IMR-90 (cell line): ENCODE measurements around the gene AHCYL2. TPM values are rescaled to one million over a fixed set of nuclear protein-coding genes. Genes with fewer than 3 reads are reported as not detected.
"Not testable (repeated sequence)": the region's sequence is repeated elsewhere in the genome, so short reads cannot be mapped to it uniquely, and the experiment has no call there.

ENCODE experiments used
- ATAC-seq: fragments of 200-7000 bp; cut with Tn5 transposase; 2 replicates; pipeline ENCODE4 v1.9.1; 2020; ENCODE audit warnings: low read depth, mild to moderate bottlenecking, moderate library complexity
- BruUV-seq: library from RNA; stranded (reverse); fragments of 400-500 nt; replicated peaks from 2 replicates; lab custom pipeline; 2021; lab: Mats Ljungman, UMichigan
- CTCF ChIA-PET: fragments of 300-600 bp; formaldehyde crosslinking; extraction: SDS; loops from one replicate; lab custom pipeline; 2021; ENCODE audit warnings: antibody characterized with exemption; lab: Yijun Ruan, JAX
- POLR2A ChIA-PET: fragments of 300-600 bp; sonication (Branson Sonifier 250); formaldehyde crosslinking; loops from one replicate; lab custom pipeline; 2022; ENCODE audit warnings: antibody characterized with exemption; ENCODE audit not compliant: unreplicated experiment; lab: Charles Lee
- DNase-seq: peaks from one replicate; pipeline ENCODE4 v3.0.0; 2013
- H2AFZ ChIP-seq: replicated peaks from 2 replicates; pipeline ENCODE3; 2013; ENCODE audit warnings: low read length, mild to moderate bottlenecking; ENCODE audit not compliant: poor library complexity
- H2AK5ac ChIP-seq: 2 replicates; pipeline ENCODE4 v1.6.1; 2013; ENCODE audit warnings: low read depth, low read length, inconsistent platforms
- H2AK9ac ChIP-seq: replicated peaks from 2 replicates; pipeline ENCODE3; 2013; ENCODE audit warnings: mild to moderate bottlenecking, low read depth, low read length, moderate library complexity; ENCODE audit not compliant: poor library complexity
- H2BK120ac ChIP-seq: 2 replicates; pipeline ENCODE4 v1.6.1; 2013; ENCODE audit warnings: low read depth, low read length, inconsistent platforms
- H2BK15ac ChIP-seq: 3 replicates; pipeline ENCODE4 v1.6.1; 2013; ENCODE audit warnings: low read depth, low read length, inconsistent platforms
- H2BK20ac ChIP-seq: 2 replicates; pipeline ENCODE4 v1.6.1; 2013; ENCODE audit warnings: low read depth, mild to moderate bottlenecking, inconsistent platforms, low read length, moderate library complexity
- H2BK5ac ChIP-seq: 2 replicates; pipeline ENCODE4 v1.6.1; 2013; ENCODE audit warnings: mild to moderate bottlenecking, low read depth, low read length, inconsistent platforms; ENCODE audit not compliant: poor library complexity, severe bottlenecking
- H3K14ac ChIP-seq: replicated peaks from 2 replicates; pipeline ENCODE4 v1.6.1; 2013; ENCODE audit warnings: low read depth, low read length, inconsistent platforms
- H3K18ac ChIP-seq: 2 replicates; pipeline ENCODE4 v1.6.1; 2013; ENCODE audit warnings: low read depth, low read length, control low read depth
- H3K23ac ChIP-seq: 2 replicates; pipeline ENCODE4 v1.6.1; 2013; ENCODE audit warnings: low read depth, low read length, inconsistent platforms
- H3K27ac ChIP-seq: 2 replicates; pipeline ENCODE4 v1.5.1; 2013; ENCODE audit warnings: mild to moderate bottlenecking, control low read depth, low read length; ENCODE audit not compliant: insufficient read depth
- H3K27me3 ChIP-seq: 2 replicates; pipeline ENCODE4 v1.6.1; 2013; ENCODE audit warnings: low read length; ENCODE audit not compliant: control insufficient read depth, insufficient read depth
- H3K36me3 ChIP-seq: 2 replicates; pipeline ENCODE4 v1.6.1; 2013; ENCODE audit warnings: low read length, mixed read lengths; ENCODE audit not compliant: control insufficient read depth, insufficient read depth
- H3K4ac ChIP-seq: 2 replicates; pipeline ENCODE4 v1.6.1; 2013; ENCODE audit warnings: low read depth, low read length, inconsistent platforms
- H3K4me1 ChIP-seq: 2 replicates; pipeline ENCODE4 v1.6.1; 2013; ENCODE audit warnings: low read length, mixed read lengths; ENCODE audit not compliant: control insufficient read depth, insufficient read depth
- H3K4me2 ChIP-seq: 2 replicates; pipeline ENCODE4 v1.6.1; 2013; ENCODE audit warnings: low read depth, mild to moderate bottlenecking, control low read depth, low read length, moderate library complexity
- H3K4me3 ChIP-seq: 2 replicates; pipeline ENCODE4 v1.5.1; 2013; ENCODE audit warnings: low read depth, mild to moderate bottlenecking, control low read depth, low read length, moderate library complexity; ENCODE audit not compliant: insufficient read depth
- H3K56ac ChIP-seq: 2 replicates; pipeline ENCODE4 v1.6.1; 2013; ENCODE audit warnings: low read length, inconsistent platforms; ENCODE audit not compliant: insufficient read depth; ENCODE audit errors: extremely low read depth
- H3K79me1 ChIP-seq, 2 experiments: 2 replicates each; pipeline ENCODE4 v1.6.1; 2013; ENCODE audit warnings: low read length in 2 of 2, inconsistent platforms in 1 of 2, low read depth in 1 of 2
- H3K9ac ChIP-seq: 2 replicates; pipeline ENCODE4 v1.6.1; 2013; ENCODE audit warnings: low read depth, low read length, control low read depth
- H3K9me1 ChIP-seq: 2 replicates; pipeline ENCODE4 v1.6.1; 2013; ENCODE audit warnings: low read length, inconsistent platforms; ENCODE audit not compliant: insufficient read depth
- H3K9me3 ChIP-seq: 2 replicates; pipeline ENCODE4 v1.6.1; 2013; ENCODE audit warnings: low read length; ENCODE audit not compliant: control insufficient read depth, insufficient read depth
- H4K20me1 ChIP-seq: 2 replicates; pipeline ENCODE4 v1.6.1; 2013; ENCODE audit warnings: low read length, inconsistent platforms; ENCODE audit not compliant: insufficient read depth
- H4K5ac ChIP-seq: 2 replicates; pipeline ENCODE4 v1.6.1; 2013; ENCODE audit warnings: mild to moderate bottlenecking, low read depth, low read length, control low read depth
- H4K8ac ChIP-seq, 2 experiments: 2 replicates each; pipeline ENCODE4 v1.6.1; 2013; ENCODE audit warnings: low read depth in 2 of 2, low read length in 2 of 2, control low read depth in 1 of 2, inconsistent platforms in 1 of 2
- H4K91ac ChIP-seq: 2 replicates; pipeline ENCODE4 v1.6.1; 2013; ENCODE audit warnings: low read depth, low read length, inconsistent platforms; ENCODE audit not compliant: insufficient read depth
- ELK1 ChIP-seq: fragments of 150-350 bp; IDR thresholded peaks from 2 replicates; pipeline ENCODE4 v1.6.1; 2016; ENCODE audit warnings: low read depth, mild to moderate bottlenecking, low read length, moderate library complexity, borderline replicate concordance
- FOS ChIP-seq: fragments of 150-350 bp; IDR thresholded peaks from 2 replicates; pipeline ENCODE4 v1.6.1; 2016; ENCODE audit warnings: low read depth, low read length
- MAFK ChIP-seq: IDR thresholded peaks from 2 replicates; pipeline ENCODE4 v1.6.1; 2012; ENCODE audit warnings: low read depth, low read length, improper control_type of control experiment
- MXI1 ChIP-seq: IDR thresholded peaks from 2 replicates; pipeline ENCODE4 v1.6.1; 2012; ENCODE audit warnings: low read depth, mild to moderate bottlenecking, low read length, moderate library complexity, borderline replicate concordance
- POLR2A ChIP-seq: IDR thresholded peaks from 2 replicates; pipeline ENCODE4 v1.6.1; 2012; ENCODE audit warnings: mild to moderate bottlenecking, low read depth, low read length
- RCOR1 ChIP-seq: IDR thresholded peaks from 2 replicates; pipeline ENCODE4 v1.6.1; 2012; ENCODE audit warnings: mild to moderate bottlenecking, low read length, improper control_type of control experiment; ENCODE audit not compliant: insufficient replicate concordance
- RFX5 ChIP-seq: IDR thresholded peaks from 2 replicates; pipeline ENCODE4 v1.8.0; 2012; ENCODE audit warnings: low read depth, mild to moderate bottlenecking, low read length, moderate library complexity
- whole genome bisulfite sequencing, 2 experiments: methylation state at CpG; one replicate each; pipeline versions ENCODE4 v1.1.5 to v1.1.7; 2013; ENCODE audit warnings: missing lambda C conversion rate in 2 of 2; ENCODE audit not compliant: insufficient read length in 1 of 2; ENCODE audit errors: extremely low coverage in 2 of 2; 5-methylcytosine and 5-hydroxymethylcytosine counted together
- dilution Hi-C: fragments of 300-500 bp; cut with HindIII; formaldehyde crosslinking; loops from one replicate; pipeline ENCODE4 v1.14.3; 2018; ENCODE audit warnings: low sequenced_read_pairs; ENCODE audit not compliant: unreplicated experiment
- in situ Hi-C: fragments of 300-500 bp; cut with MboI; formaldehyde crosslinking; loops from 3 replicates; pipeline ENCODE4 v1.14.3; 2019; ENCODE audit warnings: low sequenced_read_pairs, inconsistent platforms, mixed read lengths
- intact Hi-C: fragments of 100-400 bp; cut with micrococcal nuclease; formaldehyde crosslinking; loops from 2 replicates; pipeline ENCODE4 v1.10.0; 2022
- polyA plus RNA-seq, 3 experiments: library from polyadenylated mRNA; depleted of rRNA; stranded (reverse); fragments of >200 nt; gene quantifications; 2 replicates each; pipeline ENCODE4 v1.2.3, GENCODE V29; 2012; ENCODE audit warnings: low replicate concordance in 1 of 3
- total RNA-seq: library from RNA; depleted of rRNA; stranded (reverse); fragments of >200 nt; gene quantifications from 2 replicates; pipeline ENCODE4 v1.2.3, GENCODE V29; 2012

The AHCYL2 gene
- total and polyA plus RNA-seq, 2 of the 4 experiments (the other 2 are of a cell fraction) = 5.7 to 7.6 TPM

GRCh38 chr7:129252128-129252527 is 27.3 kb downstream of the AHCYL2 start:
- no peak overlapping the region for H3K27ac ChIP-seq
- H3K4me2 ChIP-seq = no peak overlapping the region
- no peak overlapping the region for H2AK9ac ChIP-seq
- dilution Hi-C loops = no loop called here
- H4K20me1 ChIP-seq = no peaks in the 10 kb centered on the region; the same call in 1 of the 2 replicates
- H3K14ac ChIP-seq = no peak overlapping the region
- ChIA-PET CTCF (no interaction called here), POLR2A (no interaction called here)
- no peaks in the 10 kb centered on the region for H3K79me1 ChIP-seq
- no peak overlapping the region for H4K8ac ChIP-seq
- no CpG with 5 or more reads among the region's 2 CpGs for WGBS, 2 experiments
- no peak overlapping the region for H3K9ac ChIP-seq
- H2BK20ac ChIP-seq = no peak overlapping the region
- H3K4ac ChIP-seq = no peak overlapping the region
- H2BK5ac ChIP-seq = no peak overlapping the region
- no peaks in the 10 kb centered on the region for H3K9me3 ChIP-seq
- no peak for ATAC-seq
- no peak for TF ChIP-seq MXI1
- TF ChIP-seq POLR2A = no peak
- no peak for TF ChIP-seq FOS
- no peak for TF ChIP-seq RFX5
- no peak for TF ChIP-seq RCOR1
- no peak for TF ChIP-seq ELK1
- TF ChIP-seq MAFK = no peak
- no peaks in the 10 kb centered on the region for H3K27me3 ChIP-seq
- no peak overlapping the region for H2AFZ ChIP-seq
- H3K56ac ChIP-seq = no peak overlapping the region
- peaks cover 3% of the 10 kb centered on the region; the same call in 1 of the 2 replicates for H3K4me1 ChIP-seq
- H3K36me3 ChIP-seq = no peaks in the 10 kb centered on the region
- no peak overlapping the region for H4K91ac ChIP-seq
- in situ Hi-C loops = no loop called here
- H2BK120ac ChIP-seq = no peak overlapping the region
- no peak overlapping the region for H3K4me3 ChIP-seq
- intact Hi-C loops = loop anchor here (5.0 kb wide), 1 partner anchor 40 kb away; no protein-coding TSS in a partner anchor
- BruUV-seq = no TSS peak
- DNase-seq = no peak
- no peak overlapping the region for H2AK5ac ChIP-seq
- H3K18ac ChIP-seq = no peak overlapping the region
- H3K9me1 ChIP-seq = 0 out of 2 replicates have a peak, but pooled peaks cover 4% of the 10 kb centered on the region
- H3K23ac ChIP-seq = no peak overlapping the region
- no peak overlapping the region for H2BK15ac ChIP-seq
- no peak overlapping the region for H4K5ac ChIP-seq

GRCh38 chr7:129252603-129253002 is 27.8 kb downstream of the AHCYL2 start:
- POLR2A ChIA-PET, H2BK5ac ChIP-seq, H3K4me2 ChIP-seq, H2AK9ac ChIP-seq, H2BK20ac ChIP-seq, H4K20me1 ChIP-seq, CTCF ChIA-PET, H3K4ac ChIP-seq, dilution Hi-C loops, H4K91ac ChIP-seq, H2BK120ac ChIP-seq, in situ Hi-C loops, H3K27ac ChIP-seq, H3K23ac ChIP-seq, H2AK5ac ChIP-seq, H3K27me3 ChIP-seq, BruUV-seq, H3K4me3 ChIP-seq, H4K5ac ChIP-seq, H3K14ac ChIP-seq, H3K18ac ChIP-seq, H3K4me1 ChIP-seq, H3K79me1 ChIP-seq, H3K9me1 ChIP-seq, H4K8ac ChIP-seq, H3K9me3 ChIP-seq, H3K36me3 ChIP-seq, H3K9ac ChIP-seq, H2BK15ac ChIP-seq, DNase-seq, ATAC-seq, H2AFZ ChIP-seq, H3K56ac ChIP-seq: not testable (repeated sequence)
- intact Hi-C loops = loop anchor here (5.0 kb wide), 1 partner anchor 40 kb away; no protein-coding TSS in a partner anchor
- WGBS, 2 experiments = 83% methylated on average over 1 of the region's 5 CpGs; no CpG with 5 or more reads in 1 of the 2 experiments
